DMS53 (cell line): Measurements from ENCODE around the gene ZIC5.
A peak's percentile ranks its signal among the peaks of the same experiment; 100 is the strongest.

Source experiments
- DNase-seq: peaks from one replicate; lab custom pipeline; 2025; lab: John Stamatoyannopoulos, UW

ZIC5 gene

GRCh38 chr13:99971576-99972189 is at the start of gene ZIC5:
Gene ZIC5, minus strand, starts transcription at chr13:99971767. Its CDS starts 164 bp downstream, at chr13:99971603.
- DNase-seq: no peak

- DNase-seq: no peak
These were observed 48.3 kb upstream of the ZIC5 start for GRCh38 chr13:100019780-100020356.

GRCh38 chr13:100014621-100015020 is 43.1 kb upstream of the ZIC5 start:
- no peak for DNase-seq

- DNase-seq: no peak
These were observed 26.7 kb upstream of the ZIC5 start for GRCh38 chr13:99998261-99998660.

- no peak for DNase-seq
These were observed 26.2 kb upstream of the ZIC5 start for GRCh38 chr13:99997702-99998214.

- peak; percentile 31 for DNase-seq
These were observed 24.9 kb upstream of the ZIC5 start for GRCh38 chr13:99996381-99996973.

GRCh38 chr13:99995589-99996380 is 24.2 kb upstream of the ZIC5 start:
- DNase-seq: peak; percentile 50

- DNase-seq: no peak
These were observed 23.6 kb upstream of the ZIC5 start for GRCh38 chr13:99995104-99995588.

GRCh38 chr13:99994638-99995020 is 23.1 kb upstream of the ZIC5 start:
- DNase-seq: no peak

- DNase-seq: no peak
These were observed 22.4 kb upstream of the ZIC5 start for GRCh38 chr13:99993660-99994637.

GRCh38 chr13:99992949-99993351 is 21.4 kb upstream of the ZIC5 start:
- no peak for DNase-seq

- no peak for DNase-seq
These were observed 20.5 kb upstream of the ZIC5 start for GRCh38 chr13:99991828-99992775.

GRCh38 chr13:99991013-99991827 is 19.7 kb upstream of the ZIC5 start:
- DNase-seq: no peak

GRCh38 chr13:99990126-99990977 is 18.8 kb upstream of the ZIC5 start:
- no peak for DNase-seq

- no peak for DNase-seq
These were observed 17.9 kb upstream of the ZIC5 start for GRCh38 chr13:99989276-99990125.

- peak; percentile 21 for DNase-seq
These were observed 17.1 kb upstream of the ZIC5 start for GRCh38 chr13:99988529-99989275.
